Activated gamma-delta T cell (primary cell): ENCODE data around the gene ATIC.

Source experiments
- DNase-seq: peaks from one replicate; lab custom pipeline; 2025; lab: John Stamatoyannopoulos, UW

Gene ATIC

DNA sequence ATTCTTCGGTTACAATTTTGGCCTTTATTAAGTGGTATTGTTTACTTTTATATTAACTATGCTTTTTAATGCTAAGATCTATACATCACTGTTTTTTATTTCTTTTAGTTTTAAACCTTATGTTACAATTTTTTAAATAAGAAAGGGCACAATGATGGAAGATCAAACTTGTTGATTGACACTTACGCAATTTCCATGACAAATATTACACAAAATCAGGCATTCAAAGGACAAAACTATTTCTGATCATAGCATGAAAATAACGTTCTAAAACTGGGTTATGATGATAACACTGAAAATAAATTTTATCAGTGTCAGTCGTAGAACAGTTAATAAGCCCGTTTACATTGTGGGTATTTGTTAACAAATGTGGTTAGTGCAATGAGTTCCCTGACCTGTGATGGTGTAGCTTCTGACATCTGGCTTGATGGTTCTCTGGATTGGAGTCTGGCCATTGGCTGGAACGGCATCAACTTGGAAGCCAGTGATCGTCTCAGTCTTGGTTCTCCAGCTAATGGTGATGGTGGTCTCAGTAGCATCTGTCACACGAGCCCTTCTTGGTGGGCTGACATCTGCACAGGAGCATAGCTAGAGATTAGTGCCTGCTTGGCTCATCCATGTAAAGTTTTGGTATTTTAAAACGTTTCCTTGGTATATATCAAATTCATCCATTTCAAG is 64.4 kb downstream of the ATIC start:
- DNase-seq = no peak

DNA sequence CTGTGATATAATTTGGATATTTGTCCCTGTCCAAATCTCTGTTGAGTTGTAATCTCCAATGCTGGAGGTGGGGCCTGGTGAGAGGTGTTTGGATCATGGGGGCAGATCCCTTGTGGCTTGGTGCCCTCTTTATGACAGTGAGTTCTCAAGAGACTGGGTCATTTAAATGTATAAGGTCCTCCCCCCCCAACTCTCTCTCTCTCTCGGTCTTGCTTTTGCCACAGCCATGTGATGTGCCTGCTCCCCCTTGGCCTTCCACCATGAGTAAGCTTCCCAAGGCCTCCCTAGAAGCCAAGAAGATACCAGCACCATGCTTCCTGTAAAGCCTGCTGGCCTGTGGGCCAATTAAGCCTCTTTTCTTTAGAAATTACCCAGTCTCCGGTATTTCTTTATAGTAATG is 65.4 kb downstream of the ATIC start:
- no peak for DNase-seq

DNA sequence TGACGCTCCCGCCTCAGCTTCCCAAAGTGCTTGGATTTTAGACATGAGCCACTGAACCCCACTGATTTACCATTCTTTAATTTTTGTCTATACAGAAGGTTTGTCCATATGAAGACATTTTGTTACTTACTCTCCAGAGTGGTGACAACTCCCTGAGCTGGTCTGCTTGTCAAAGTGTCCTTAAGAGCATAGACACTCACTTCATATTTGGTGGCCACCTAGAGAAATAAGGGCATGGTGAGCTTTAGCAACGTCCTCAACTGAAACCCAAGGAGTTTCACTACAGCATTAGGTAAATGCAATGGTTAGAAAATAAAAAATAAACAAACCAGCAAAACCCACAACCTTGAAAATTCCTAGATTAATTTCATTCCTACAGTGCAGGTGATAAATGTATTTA is 66.2 kb downstream of the ATIC start:
- no peak for DNase-seq

DNA sequence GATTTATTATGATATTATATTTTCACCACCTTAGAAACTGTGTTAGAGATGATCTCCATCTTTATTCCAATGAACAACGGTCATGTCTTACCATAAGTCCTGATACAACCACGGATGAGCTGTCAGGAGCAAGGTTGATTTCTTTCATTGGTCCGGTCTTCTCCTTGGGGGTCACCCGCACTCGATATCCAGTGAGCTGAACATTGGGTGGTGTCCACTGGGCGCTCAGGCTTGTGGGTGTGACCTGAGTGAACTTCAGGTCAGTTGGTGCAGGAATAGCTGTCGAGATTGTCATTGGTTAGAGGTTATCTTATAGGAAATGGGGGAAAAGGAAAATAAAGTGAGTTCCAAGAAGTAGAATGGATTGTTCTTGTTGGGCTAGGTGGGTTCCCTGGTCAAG is 67.2 kb downstream of the ATIC start:
- no peak for DNase-seq

DNA sequence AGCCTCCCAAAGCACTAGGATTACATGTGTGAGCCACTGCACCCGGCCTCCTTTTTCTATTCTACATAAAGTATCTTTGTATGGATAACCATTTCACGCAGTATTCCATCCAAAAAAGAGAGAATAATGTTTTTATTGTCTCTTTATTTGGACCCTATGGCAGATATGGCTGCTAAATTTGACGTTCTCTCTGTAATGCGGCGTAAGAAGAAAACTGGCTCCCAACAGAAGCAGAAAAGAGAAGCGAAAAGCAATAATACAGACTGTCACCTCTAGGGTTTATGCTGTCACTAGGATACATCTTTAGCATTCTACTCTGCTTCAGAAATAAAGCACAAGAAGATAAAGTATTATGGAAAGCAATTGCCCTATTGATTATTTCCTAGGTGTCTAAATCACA is 68.1 kb downstream of the ATIC start:
- no peak for DNase-seq

DNA sequence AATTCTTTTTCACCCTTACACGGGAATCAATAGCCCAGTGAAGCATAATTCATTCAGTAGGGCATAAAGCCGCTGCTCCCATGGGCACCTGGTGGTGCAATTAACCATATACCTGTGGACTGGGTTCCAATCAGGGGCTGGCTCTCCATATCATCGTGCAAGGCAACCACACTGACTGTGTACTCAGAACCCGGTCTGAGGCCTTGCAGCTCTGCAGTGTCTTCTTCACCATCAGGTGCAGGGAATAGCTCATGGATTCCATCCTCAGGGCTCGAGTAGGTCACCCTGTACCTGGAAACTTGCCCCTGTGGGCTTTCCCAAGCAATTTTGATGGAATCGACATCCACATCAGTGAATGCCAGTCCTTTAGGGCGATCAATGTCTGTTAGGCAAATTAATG is 68.8 kb downstream of the ATIC start:
- DNase-seq = no peak

DNA sequence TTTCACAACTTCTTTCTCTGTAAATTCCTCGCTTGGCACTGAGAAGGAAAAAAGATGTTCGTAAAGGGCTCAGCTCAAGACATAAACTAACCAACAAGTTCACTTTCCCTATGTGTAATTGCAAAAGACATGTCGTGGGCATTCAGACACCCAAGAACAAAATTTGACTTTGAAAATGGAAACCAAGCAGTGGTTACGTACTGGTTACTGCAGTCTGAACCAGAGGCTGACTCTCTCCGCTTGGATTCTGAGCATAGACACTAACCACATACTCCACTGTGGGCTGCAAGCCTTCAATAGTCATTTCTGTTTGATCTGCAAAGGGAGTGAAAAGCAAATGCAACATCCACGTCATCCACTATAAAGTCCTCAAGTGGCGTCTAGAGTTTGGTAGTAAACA is 70.2 kb downstream of the ATIC start:
- no peak for DNase-seq

DNA sequence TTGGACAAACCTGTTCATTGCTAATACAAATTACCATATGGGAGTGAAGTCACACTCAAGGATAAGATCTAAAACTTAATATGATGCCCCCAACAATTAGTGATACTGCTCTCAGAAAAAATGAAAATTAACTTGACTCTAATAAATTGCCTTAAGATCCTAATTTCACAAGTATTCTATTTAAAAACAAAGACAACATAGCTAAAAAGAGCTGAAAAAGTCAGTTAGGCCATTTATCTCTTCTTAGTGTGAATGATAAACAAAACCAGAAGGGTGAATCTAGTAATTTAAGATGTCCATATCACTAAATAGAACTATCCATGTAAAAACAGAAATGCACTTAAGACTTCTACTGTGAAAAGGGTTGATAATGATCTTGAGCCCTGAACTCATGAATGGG is 70.6 kb downstream of the ATIC start:
- DNase-seq = no peak

DNA sequence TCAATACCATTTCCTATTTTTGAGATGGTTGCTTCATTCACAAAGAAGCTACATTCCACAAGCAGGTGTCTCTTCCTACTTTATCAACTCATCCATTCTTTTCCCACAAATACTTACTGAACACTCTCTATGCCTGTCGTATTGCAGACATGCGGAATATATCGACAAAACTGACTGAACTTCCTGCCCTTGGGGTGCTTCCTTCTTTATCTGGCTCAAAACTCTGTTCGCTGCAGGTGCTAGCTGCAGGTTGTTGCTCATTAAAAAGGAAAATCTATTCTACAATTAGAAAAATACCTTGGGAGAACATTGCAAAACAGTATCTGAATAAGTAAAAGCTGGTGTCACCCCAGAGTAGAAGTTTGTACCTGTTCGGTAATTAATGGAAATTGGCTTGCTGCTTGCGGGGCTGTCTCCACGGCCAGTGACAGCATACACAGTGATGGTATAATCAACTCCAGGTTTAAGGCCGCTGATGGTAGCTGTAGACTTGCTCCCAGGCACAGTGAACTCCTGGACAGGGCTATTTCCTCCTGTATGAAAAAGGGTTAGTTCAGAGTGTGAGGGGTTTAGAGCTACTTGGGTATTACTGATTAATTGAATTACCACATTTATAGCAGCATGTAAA is 71.9 kb downstream of the ATIC start:
- no peak for DNase-seq

DNA sequence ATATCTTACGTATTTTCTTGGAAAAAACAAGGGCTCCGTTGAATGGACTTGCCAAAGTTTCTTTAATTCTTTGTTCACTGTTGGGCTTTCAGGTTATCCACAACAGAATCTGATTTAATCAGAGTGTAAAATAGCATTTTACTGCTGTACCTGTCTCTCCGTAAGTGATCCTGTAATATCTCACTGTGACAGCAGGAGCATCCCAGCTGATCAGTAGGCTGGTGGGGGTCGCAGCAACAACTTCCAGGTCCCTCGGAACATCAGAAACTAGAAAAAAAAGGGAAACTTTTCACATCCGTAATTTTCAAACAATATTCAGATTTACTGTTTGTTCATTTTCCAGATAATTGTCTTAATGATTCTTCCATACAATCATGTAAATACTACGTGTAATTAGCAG is 72.9 kb downstream of the ATIC start:
- no peak for DNase-seq

DNA sequence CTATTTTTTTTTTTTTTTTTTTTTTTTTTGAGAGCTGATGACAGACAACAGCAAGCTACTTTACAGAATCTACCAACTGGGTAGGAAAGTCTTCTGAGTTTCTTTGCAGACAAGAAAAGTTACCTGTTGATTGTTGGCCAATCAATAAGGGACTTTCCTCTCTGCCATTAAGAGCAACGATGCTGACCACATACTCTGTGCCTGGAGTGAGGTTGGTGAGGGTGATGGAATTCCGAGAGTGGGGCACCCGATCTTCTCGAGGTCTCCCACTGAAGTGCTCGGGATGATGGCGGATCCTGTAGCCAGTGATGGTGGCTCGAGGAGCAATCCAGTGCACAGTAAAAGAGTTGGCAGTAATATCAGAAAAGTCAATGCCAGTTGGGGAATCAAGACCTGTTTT is 74.7 kb downstream of the ATIC start:
- DNase-seq = no peak

DNA sequence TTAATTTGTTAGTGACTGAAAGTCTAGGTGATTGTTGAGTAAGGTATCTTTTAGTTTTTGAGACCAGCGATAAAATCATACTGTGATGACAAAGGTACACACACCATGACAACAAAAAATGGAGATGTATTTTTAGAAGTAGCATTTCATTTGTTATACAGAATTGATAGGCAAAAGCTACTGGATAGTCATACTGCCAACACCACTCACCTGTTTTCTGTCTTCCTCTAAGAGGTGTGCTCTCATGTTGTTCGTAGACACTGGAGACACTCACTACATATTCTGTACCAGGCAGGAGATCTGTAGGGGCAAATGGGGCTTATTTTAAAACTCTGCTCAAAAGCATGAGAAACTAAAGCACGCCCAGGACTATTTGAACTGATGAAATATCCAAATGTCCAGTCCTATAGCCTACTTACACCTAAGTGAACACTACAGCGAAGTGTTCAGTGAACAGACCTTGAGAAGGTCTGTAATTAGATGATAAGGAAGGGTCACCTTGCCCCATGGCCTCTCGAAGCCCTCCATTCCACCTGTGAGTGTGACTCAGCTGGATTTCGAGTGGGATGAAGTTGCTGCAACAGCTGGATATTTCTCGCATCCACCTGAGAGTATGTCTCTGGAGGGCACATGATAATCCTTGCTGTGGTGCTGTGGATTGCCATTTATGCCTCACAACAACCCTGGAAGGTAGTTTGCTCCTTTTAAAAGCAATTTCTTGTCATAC is 76.3 kb downstream of the ATIC start:
- no peak for DNase-seq

DNA sequence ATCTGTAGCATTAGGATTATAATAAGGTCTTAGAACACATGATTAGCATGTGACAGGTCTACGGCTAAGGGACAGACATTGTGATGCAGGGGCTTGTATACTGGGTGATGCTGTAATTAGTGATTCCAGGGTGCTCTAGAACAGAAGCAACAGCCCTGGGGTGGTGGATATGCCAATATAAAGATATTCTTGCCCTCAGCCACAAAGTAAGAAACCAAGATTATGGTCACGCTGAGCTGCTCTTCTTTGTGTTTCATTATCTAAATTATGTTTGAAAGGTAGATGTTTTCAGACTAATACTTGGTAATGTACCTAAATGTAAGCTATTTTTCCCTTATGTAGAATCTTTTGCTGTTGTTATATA is 78.7 kb downstream of the ATIC start:
- no peak for DNase-seq

DNA sequence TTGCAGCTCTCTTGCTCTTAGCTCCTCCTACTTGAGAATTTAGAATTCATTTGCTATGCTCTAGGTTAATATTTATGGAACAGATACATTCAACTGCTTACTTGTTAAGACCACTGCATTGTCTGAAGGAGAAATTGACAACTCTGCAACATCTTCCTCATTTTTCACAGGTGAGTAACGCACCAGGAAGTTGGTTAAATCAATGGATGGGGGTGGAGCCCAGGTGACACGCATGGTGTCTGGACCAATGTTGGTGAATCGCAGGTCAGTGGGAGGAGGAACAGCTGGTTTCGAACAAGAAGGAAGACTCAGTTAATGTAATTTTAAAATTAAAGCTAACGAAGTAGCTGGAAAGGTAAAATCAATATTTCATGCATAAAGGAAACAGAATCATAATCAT is 79.7 kb downstream of the ATIC start:
- no peak for DNase-seq

DNA sequence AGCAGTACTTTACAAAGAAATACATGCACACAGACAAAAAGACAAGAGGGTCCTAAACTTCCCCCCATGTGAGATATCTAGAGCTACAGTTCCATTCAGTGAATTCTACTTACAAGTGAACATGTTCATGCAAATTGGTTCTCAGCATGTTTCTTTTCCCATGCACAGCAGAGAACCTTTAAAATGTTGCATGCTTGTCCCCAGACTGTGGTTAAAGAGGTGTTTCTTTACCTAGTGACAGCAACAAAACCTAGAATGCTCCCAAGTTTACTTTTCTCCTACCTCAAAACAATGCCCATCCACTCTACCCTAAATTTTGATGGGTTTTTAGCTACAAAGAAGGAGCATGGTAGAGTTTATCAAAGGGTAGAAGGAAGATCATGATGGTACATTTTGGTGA is 80.3 kb downstream of the ATIC start:
- no peak for DNase-seq

DNA sequence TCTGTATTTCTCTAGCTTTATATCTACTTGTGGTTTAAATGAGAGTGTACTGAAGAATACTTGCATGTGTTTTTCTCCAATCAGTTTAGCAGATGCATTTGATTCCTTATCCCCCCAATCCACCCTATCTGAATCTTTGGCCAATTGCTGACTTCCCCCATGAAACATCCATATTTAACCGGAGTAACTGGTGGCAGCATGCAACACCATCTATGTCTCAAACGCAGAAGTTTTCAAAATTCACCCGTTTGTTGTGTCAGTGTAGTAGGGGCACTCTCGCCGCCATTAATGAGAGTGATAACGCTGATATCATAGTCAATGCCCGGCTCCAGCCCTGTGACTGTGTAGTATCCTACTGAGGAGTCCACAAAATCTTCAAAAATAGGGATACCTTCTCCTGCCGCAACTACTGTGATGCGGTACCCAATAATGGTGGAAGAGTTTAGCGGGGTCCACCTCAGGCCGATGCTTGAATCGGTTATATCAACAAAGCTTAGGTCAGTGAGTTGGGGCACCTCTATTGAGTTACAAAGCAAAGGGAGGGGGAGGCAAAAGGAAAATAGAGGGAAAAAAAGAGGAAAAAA is 80.9 kb downstream of the ATIC start:
- DNase-seq = no peak

DNA sequence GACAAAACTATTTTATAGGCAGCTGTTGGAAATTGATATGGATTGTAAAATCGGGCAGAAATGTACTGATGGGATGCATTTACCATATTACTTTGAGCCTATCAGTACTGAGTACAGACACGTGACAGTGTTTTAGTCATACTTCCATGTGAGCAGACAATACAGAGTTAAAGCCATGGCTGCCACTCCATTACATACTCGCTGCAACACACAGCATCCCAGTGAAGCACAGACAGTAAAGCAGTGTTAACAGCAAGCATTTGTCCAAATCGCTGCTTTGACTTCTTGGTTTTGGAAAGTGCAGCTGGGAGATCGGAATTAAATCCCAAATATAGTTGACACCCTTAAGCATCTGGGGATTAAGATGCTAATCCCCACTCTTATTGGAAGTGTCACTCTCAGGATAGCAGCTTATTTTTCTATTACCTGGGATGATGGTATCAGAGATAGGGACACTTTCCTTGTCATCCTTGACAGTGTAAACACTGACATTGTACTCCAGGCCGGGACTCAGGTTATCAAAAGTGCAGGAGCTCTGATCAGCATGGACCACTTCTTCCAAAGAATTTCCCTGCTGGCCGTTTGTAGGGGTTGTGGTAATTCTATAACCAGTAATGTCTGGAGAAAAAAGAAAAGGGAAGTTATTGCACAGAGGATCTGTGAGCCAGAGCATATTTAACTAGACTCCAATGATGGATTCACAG is 82.4 kb downstream of the ATIC start:
- DNase-seq = no peak

DNA sequence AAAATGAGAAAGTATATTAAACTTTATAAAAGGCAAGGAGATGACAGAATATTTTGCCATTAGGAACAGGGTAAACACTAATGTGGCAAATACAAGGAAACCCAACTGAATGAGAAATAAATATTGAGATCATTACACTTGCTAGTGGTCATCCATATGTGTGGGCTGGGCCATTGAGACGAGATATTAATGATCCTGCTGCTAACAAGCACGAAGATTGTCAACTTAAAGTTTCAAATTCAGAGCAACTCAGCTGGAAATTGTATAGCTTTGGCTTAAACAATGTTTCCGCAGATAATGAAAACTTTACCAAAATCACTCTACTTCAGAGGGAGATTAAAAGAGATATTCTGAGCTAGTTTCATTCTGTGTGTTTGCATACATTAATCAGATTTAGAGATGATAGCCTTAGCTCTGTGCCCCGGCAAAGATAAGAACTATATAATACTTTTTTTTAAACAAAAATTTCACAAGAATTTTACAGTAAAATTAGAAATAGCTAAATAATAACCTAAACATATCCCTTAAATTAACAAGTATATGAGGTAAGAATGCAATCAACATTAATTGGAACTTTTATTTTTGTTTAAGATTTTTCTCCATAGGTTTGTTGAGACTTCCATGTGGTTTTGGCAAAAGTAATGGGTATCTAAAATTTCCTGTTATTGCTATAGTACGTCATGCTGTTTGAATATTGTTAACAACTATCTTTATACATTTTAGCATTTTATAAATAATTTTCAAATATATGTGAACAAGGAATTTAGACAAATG is 84.0 kb downstream of the ATIC start:
- DNase-seq = no peak

DNA sequence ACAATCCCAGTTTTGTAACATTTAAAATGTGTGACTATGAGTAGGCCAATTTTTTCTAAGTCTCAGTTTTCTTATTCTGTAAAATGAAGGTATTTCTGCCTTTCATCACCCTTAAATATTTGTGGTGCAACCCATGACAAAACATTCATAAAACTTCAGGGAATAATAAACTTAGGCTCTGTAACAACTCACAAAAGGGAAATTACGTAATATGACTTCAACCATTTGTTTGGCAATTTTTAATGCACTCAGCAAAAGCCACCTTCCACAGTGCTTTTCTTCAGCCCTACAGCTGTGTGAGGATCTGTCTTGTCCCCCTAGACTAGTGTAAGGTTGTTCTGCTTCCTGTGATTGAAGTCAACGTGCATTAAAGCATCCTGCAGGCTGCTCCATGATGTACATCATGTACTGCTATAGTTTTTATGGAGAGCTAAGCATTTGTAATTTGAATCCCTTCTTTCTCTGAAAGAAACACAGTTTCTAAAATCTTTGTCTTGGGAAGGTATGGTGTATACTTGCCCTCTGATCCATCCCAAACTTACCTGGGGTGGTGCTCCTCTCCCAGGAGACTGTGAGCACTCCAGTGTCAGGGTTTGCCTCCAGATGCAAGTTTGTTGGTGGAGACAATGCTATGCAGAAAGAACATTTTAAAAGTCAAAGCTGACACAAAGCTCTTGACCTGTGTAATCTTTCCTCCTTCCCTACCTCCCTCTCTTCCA is 84.9 kb downstream of the ATIC start:
- DNase-seq = no peak

DNA sequence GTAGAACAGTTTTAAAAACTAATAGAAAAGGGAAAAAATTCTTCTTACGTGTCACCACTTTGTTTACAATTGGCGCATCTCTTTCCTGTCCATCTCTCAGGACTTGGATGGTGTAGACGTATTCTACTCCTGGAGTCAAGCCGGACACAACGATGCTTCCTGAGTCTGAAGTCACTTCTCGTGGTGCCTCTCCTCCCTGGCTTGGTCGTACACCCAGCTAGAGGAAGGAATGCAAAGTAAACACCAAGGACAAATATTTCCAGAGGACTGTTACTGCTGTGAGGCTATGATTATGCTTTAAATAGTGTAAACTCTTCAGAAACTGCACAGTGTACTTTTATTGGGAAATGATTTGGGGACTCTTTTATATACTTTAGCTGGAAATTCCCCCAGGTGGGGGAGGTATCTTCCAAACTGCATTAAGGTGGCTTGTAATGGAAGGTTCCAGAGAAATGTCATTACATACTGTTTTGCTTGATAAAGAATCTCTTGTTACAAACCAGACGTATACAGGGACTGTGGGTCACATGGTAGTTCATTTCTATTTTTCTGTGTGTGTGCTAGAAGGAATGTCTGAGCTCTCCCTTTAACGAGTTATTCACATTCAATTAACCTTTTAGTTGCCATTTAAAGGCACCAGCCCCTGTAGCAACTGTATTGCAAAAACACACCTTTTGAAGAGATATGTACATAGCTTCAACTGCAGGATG is 85.9 kb downstream of the ATIC start:
- DNase-seq = no peak
